Measurements from ENCODE around the gene MCM3AP. TPM values are rescaled to one million over a fixed set of nuclear protein-coding genes. Genes with fewer than 3 reads are reported as not detected.
"Not testable (repeated sequence)": the region's sequence is repeated elsewhere in the genome, so short reads cannot be mapped to it uniquely, and the experiment has no call there.

The MCM3AP gene
- total RNA-seq, 4 donors from 2014 or later = 96.7 to 178 (median 148) TPM

DNA sequence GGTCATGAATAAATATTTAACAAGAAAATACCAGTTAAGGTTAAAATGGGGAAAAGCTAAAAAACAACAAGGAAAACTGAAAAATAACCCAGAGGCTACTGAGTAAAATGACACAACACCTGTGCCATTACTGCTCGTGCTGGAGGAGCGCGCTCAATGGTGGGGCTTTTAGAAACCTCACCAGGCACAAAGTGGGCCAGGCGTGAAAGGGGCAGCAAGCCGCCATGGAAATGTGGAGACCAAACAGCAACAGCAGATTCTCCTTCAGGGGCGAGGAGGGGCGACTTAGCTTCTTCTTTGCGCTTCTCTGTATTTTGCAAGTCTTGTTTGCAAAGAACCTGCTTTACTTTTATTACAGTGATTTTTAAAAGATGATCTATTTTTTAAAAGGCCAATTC, 82.2 kb downstream of the MCM3AP start:
- TF ChIP-seq POLR2A (IDR thresholded peaks at IDR 0.05) = no peak
- TF ChIP-seq, protein P1, sequence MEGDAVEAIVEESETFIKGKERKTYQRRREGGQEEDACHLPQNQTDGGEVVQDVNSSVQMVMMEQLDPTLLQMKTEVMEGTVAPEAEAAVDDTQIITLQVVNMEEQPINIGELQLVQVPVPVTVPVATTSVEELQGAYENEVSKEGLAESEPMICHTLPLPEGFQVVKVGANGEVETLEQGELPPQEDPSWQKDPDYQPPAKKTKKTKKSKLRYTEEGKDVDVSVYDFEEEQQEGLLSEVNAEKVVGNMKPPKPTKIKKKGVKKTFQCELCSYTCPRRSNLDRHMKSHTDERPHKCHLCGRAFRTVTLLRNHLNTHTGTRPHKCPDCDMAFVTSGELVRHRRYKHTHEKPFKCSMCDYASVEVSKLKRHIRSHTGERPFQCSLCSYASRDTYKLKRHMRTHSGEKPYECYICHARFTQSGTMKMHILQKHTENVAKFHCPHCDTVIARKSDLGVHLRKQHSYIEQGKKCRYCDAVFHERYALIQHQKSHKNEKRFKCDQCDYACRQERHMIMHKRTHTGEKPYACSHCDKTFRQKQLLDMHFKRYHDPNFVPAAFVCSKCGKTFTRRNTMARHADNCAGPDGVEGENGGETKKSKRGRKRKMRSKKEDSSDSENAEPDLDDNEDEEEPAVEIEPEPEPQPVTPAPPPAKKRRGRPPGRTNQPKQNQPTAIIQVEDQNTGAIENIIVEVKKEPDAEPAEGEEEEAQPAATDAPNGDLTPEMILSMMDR (IDR thresholded peaks at IDR 0.05) = no peak
- no peaks in the 10 kb centered on the region for H3K9me3 ChIP-seq
- H3K36me3 ChIP-seq = peaks cover 0 to 70% (median 0%) of the 10 kb centered on the region in 3 donors
- H3K27ac ChIP-seq = no peak overlapping the region
- H3K27me3 ChIP-seq = no peaks in the 10 kb centered on the region
- no peaks in the 10 kb centered on the region for H3K4me1 ChIP-seq
- peak in 1 of 3 donors; percentile 8 for DNase-seq
- H3K4me3 ChIP-seq = no peak overlapping the region

DNA sequence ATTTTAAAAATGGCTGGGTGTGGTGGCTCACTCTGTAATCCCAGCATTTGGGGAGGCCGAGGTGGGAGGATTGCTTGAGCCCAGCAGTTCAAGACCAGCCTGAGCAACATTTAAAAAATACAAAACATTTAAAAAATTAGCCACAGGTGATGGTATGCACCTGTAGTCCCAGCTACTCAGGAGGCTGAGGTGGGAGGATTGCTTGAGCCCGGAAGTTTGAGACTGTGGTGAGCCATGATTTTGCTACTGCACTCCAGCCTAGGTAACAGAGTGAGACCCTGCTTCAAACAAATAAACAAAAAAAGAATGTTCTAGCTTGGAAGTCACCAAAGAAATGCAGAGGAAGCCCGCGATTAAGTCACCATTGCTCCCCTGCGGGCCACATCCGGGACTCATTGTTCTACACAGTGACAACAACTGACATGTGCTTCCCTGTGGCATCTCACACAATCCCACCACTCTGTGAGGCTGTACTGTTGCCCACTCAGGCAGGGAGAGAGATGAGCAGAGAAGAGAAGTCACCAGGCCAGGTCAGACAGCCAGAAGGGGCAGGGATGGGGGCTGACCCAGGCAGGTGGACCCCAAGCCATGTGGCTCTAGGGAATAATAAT, 82.7 kb downstream of the MCM3AP start:
- Histone ChIP-seq H3K4me1 (no peaks in the 10 kb centered on the region), H3K4me3 (no peak overlapping the region), H3K9me3 (no peaks in the 10 kb centered on the region), H3K27me3 (no peaks in the 10 kb centered on the region), H3K36me3 (peaks cover 0 to 68% (median 0%) of the 10 kb centered on the region in 3 donors), H3K27ac (no peak overlapping the region)
- peak in 1 of 3 donors; percentile 12 for DNase-seq
- TF ChIP-seq POLR2A (IDR thresholded peaks at IDR 0.05) = no peak
- TF ChIP-seq, protein P1 (IDR thresholded peaks at IDR 0.05) = no peak

DNA sequence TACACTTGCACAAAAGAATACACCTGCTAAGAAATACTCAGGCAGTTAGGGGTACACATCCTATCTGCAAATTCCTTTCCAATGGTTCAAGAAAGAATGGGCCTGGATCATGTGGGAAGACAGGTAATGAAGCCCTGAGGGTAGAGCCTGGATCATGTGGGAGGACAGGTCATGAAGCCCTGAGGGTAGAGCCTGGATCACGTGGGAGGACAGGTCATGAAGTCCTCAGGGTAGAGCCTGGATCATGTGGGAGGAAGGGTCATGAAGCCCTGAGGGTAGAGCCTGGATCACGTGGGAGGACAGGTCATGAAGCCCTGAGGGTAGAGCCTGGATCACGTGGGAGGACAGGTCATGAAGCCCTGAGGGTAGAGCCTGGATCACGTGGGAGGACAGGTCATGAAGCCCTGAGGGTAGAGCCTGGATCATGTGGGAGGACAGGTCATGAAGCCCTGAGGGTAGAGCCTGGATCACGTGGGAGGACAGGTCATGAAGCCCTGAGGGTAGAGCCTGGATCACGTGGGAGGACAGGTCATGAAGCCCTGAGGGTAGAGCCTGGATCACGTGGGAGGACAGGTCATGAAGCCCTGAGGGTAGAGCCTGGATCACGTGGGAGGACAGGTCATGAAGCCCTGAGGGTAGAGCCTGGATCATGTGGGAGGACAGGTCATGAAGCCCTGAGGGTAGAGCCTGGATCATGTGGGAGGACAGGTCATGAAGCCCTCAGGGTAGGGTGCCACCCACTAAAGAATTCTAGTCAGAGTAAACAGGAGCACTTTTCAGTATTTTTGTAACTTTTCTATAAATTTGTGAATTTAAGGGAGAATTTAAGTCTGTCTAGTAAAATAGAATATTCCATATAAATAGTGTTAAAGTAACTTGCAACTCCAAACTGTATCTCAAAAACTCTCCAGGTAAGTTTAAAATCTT, 84.3 kb downstream of the MCM3AP start:
- not testable (repeated sequence) for H3K9me3 ChIP-seq, H3K4me1 ChIP-seq, H3K4me3 ChIP-seq, DNase-seq, H3K27me3 ChIP-seq, H3K27ac ChIP-seq
- peaks cover 0 to 61% (median 0%) of the 10 kb centered on the region in 3 donors for H3K36me3 ChIP-seq

DNA sequence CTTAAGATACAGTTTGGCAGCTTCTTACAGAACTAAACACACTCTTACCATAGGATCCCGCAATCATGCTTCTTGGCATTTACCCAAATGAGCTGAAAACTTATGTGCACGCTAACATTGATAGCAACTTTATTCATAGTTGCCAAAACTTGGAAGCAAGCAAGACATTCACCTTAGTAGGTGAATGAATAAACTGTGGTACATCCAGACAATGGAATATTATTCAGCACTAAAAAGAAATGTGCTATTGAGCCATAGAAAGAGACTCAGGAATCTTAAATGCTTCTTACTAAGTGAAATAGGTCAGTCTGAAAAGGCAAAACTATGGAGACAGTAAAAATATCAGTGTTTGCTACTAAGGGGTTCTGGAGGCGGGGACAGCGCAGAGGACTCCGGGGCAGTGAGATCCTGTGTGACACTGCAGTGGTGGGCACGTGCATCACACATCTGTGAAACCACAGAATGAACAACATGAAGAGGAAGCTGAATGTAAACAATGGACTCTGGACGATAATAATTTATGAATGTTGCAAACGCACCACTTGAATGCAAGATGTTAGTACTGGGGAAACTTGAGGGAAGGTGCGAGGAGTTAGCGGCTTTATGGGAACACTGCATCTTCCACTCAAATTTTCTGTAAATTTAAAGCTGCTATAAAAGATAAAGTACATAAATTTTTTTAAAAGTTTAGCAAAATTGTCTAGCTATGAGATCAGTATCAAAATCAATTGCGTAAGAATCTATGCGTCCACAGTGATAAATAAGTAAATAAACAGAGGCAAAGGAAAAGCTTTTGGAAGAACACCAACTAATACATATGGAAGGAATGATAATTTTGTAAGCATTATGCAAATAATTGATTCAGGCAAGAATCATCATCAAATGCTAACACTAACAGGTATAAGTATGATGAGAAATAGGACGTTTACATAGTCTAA, 85.7 kb downstream of the MCM3AP start:
- H3K27ac ChIP-seq = no peak overlapping the region
- peaks cover 0 to 61% (median 0%) of the 10 kb centered on the region in 3 donors for H3K36me3 ChIP-seq
- no peak for DNase-seq
- no peaks in the 10 kb centered on the region for H3K27me3 ChIP-seq
- H3K4me3 ChIP-seq = no peak overlapping the region
- no peaks in the 10 kb centered on the region for H3K4me1 ChIP-seq
- no peaks in the 10 kb centered on the region for H3K9me3 ChIP-seq
- no peak for TF ChIP-seq POLR2A (IDR thresholded peaks at IDR 0.05)
- TF ChIP-seq, protein P1 (IDR thresholded peaks at IDR 0.05) = no peak

DNA sequence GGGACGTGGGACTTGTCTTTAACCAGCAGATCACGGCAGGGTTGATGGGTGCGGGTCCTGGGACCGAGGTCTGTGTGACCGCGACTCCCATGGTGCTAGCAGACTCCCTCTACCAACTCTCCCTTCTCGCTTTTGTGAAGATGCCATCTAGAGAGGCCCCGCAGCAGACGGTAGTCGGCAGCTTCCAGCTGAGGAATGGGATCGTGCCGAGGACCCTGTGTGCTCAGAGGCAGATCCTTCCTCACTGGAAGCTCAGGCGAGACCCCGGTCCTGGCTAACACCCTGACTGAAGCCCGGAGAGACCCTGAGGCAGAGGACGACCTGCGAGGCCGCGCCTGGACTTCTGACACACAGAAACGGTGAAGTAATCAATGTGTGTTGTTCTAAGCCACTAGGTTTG, 88.7 kb downstream of the MCM3AP start:
- Histone ChIP-seq H3K36me3 (peaks cover 0 to 65% (median 0%) of the 10 kb centered on the region in 3 donors), H3K4me3 (no peak overlapping the region), H3K4me1 (no peaks in the 10 kb centered on the region), H3K9me3 (no peaks in the 10 kb centered on the region), H3K27ac (no peak overlapping the region), H3K27me3 (no peaks in the 10 kb centered on the region)
- DNase-seq = peak in 2 of 3 donors; percentile 24 to 33
- TF ChIP-seq, protein P1 (IDR thresholded peaks at IDR 0.05) = no peak
- no peak for TF ChIP-seq POLR2A (IDR thresholded peaks at IDR 0.05)

Data from Peyer's patch (tissue), 4 donors.